ENCODE measurements around the gene MOB3A. TPM values are rescaled to one million over a fixed set of nuclear protein-coding genes. Genes with fewer than 3 reads are reported as not detected.

Gene MOB3A
- total RNA-seq, 1 donor = 34.0 TPM

- peak; percentile 91 for DNase-seq (ENCODE audit: insufficient read length, low spot score, missing footprints)
- no peak overlapping the region for H3K27ac ChIP-seq (ENCODE audit: low read depth, low read length)
These were observed 11.0 kb downstream of the MOB3A start for GRCh38 chr19:2084993-2085720.

GRCh38 chr19:2083174-2083854, 12.8 kb downstream of the MOB3A start:
- peaks cover 4% of the 10 kb centered on the region for H3K4me1 ChIP-seq (ENCODE audit: insufficient read depth, low read length)
- peaks cover 6% of the 10 kb centered on the region for H4K20me1 ChIP-seq (ENCODE audit: insufficient read depth, low read length)
- H3K4me2 ChIP-seq (ENCODE audit: insufficient read depth, low read length) = no peak overlapping the region
- peaks cover 10% of the 10 kb centered on the region for H3K36me3 ChIP-seq (ENCODE audit: insufficient read depth, low read length)
- no peak overlapping the region for H3K4me3 ChIP-seq (ENCODE audit: insufficient read depth, low read length)
- no peak overlapping the region for H2AFZ ChIP-seq (ENCODE audit: low read length)
- no peaks in the 10 kb centered on the region for H3K27me3 ChIP-seq (ENCODE audit: insufficient read depth, low read length)
- peaks cover 45% of the 10 kb centered on the region for H3K79me2 ChIP-seq (ENCODE audit: insufficient read depth, low read length)
- H3K27ac ChIP-seq (ENCODE audit: low read depth, low read length) = no peak overlapping the region
- peak; percentile 58 for DNase-seq (ENCODE audit: insufficient read length, low spot score, missing footprints)
- no peaks in the 10 kb centered on the region for H3K9me3 ChIP-seq (ENCODE audit: low read depth, low read length)
- no peak for TF ChIP-seq CTCF (IDR thresholded peaks at IDR 0.05; ENCODE audit: extremely low read depth, low read depth, low read length)

More at GRCh38 chr19:2084993-2085720, 11.0 kb downstream of the MOB3A start:
- no peak overlapping the region for H2AFZ ChIP-seq (ENCODE audit: low read length)
- no peaks in the 10 kb centered on the region for H3K9me3 ChIP-seq (ENCODE audit: low read depth, low read length)
- peaks cover 3% of the 10 kb centered on the region for H3K36me3 ChIP-seq (ENCODE audit: insufficient read depth, low read length)
- peaks cover 19% of the 10 kb centered on the region for H3K4me1 ChIP-seq (ENCODE audit: insufficient read depth, low read length)
- peak overlapping the region; percentile 10 for H3K4me2 ChIP-seq (ENCODE audit: insufficient read depth, low read length)
- peaks cover 57% of the 10 kb centered on the region for H3K79me2 ChIP-seq (ENCODE audit: insufficient read depth, low read length)
- TF ChIP-seq CTCF (IDR thresholded peaks at IDR 0.05; ENCODE audit: extremely low read depth, low read depth, low read length) = no peak
- H3K27me3 ChIP-seq (ENCODE audit: insufficient read depth, low read length) = no peaks in the 10 kb centered on the region
- no peak overlapping the region for H3K4me3 ChIP-seq (ENCODE audit: insufficient read depth, low read length)
- peaks cover 17% of the 10 kb centered on the region for H4K20me1 ChIP-seq (ENCODE audit: insufficient read depth, low read length)

- Histone ChIP-seq H3K4me3 (ENCODE audit: insufficient read depth, low read length) (no peak overlapping the region), H3K27ac (ENCODE audit: low read depth, low read length) (no peak overlapping the region), H3K79me2 (ENCODE audit: insufficient read depth, low read length) (peaks cover 34% of the 10 kb centered on the region), H3K36me3 (ENCODE audit: insufficient read depth, low read length) (peaks cover 21% of the 10 kb centered on the region), H2AFZ (ENCODE audit: low read length) (no peak overlapping the region), H3K4me1 (ENCODE audit: insufficient read depth, low read length) (peaks cover 4% of the 10 kb centered on the region), H3K9me3 (ENCODE audit: low read depth, low read length) (no peaks in the 10 kb centered on the region), H4K20me1 (ENCODE audit: insufficient read depth, low read length) (no peaks in the 10 kb centered on the region), H3K4me2 (ENCODE audit: insufficient read depth, low read length) (no peak overlapping the region), H3K27me3 (ENCODE audit: insufficient read depth, low read length) (no peaks in the 10 kb centered on the region)
- TF ChIP-seq CTCF (IDR thresholded peaks at IDR 0.05; ENCODE audit: extremely low read depth, low read depth, low read length) = no peak
- peak; percentile 54 for DNase-seq (ENCODE audit: insufficient read length, low spot score, missing footprints)
These were observed 14.0 kb downstream of the MOB3A start for GRCh38 chr19:2081873-2082810.
